GM23338 (cell line): ENCODE results near the gene SHISA4. TPM values are rescaled to one million over a fixed set of nuclear protein-coding genes. Genes with fewer than 3 reads are reported as not detected.
"Not testable (repeated sequence)": the region's sequence is repeated elsewhere in the genome, so short reads cannot be mapped to it uniquely, and the experiment has no call there.

Experiments
- ATAC-seq: fragments of 200-7000 bp; cut with Tn5 transposase; 3 replicates; pipeline ENCODE4 v1.9.1; 2020
- DNase-seq: peaks from one replicate; pipeline ENCODE4 v3.0.0-alpha.2; 2015; ENCODE audit warnings: low spot score
- H2AFZ ChIP-seq: fragments of 200-600 bp; sonication (generic); 2 replicates; pipeline ENCODE4 v1.8.0; 2016; ENCODE audit warnings: antibody characterized with exemption, mild to moderate bottlenecking, moderate library complexity
- H3F3A ChIP-seq: fragments of 200-600 bp; sonication (generic); replicated peaks from 2 replicates; pipeline ENCODE4 v1.8.0; 2017; ENCODE audit warnings: antibody characterized with exemption, mixed run types, low read depth
- H3K27ac ChIP-seq: fragments of 200-600 bp; sonication (generic); 2 replicates; pipeline ENCODE4 v1.6.1; 2016; ENCODE audit warnings: low read depth
- H3K27me3 ChIP-seq: fragments of 200-600 bp; sonication (generic); 2 replicates; pipeline ENCODE4 v1.8.0; 2016; ENCODE audit warnings: mild to moderate bottlenecking, mixed run types, moderate library complexity; ENCODE audit not compliant: insufficient read depth
- H3K36me3 ChIP-seq: fragments of 200-600 bp; sonication (generic); 2 replicates; pipeline ENCODE4 v1.8.0; 2016; ENCODE audit warnings: mild to moderate bottlenecking; ENCODE audit not compliant: insufficient read depth
- H3K4me1 ChIP-seq: fragments of 200-600 bp; sonication (generic); 2 replicates; pipeline ENCODE4 v1.8.0; 2016; ENCODE audit warnings: mild to moderate bottlenecking, moderate library complexity; ENCODE audit not compliant: insufficient read depth
- H3K4me2 ChIP-seq: fragments of 200-600 bp; sonication (generic); 2 replicates; pipeline ENCODE4 v1.7.1; 2017; ENCODE audit warnings: mixed run types
- H3K4me3 ChIP-seq: fragments of 200-600 bp; sonication (generic); 2 replicates; pipeline ENCODE4 v1.6.1; 2016; ENCODE audit warnings: mixed run types
- H3K79me2 ChIP-seq: fragments of 200-600 bp; sonication (generic); replicated peaks from 2 replicates; pipeline ENCODE4 v1.8.0; 2017; ENCODE audit warnings: mild to moderate bottlenecking; ENCODE audit not compliant: insufficient read depth
- H3K9me2 ChIP-seq: fragments of 200-600 bp; sonication (generic); 2 replicates; pipeline ENCODE4 v1.8.0; 2017; ENCODE audit not compliant: insufficient read depth
- H4K20me1 ChIP-seq: fragments of 200-600 bp; sonication (generic); replicated peaks from 2 replicates; pipeline ENCODE4 v1.8.0; 2017; ENCODE audit warnings: mild to moderate bottlenecking; ENCODE audit not compliant: insufficient read depth
- H3K27ac Mint-ChIP-seq: 2 replicates; pipeline ENCODE4 v1.8.0; 2020; ENCODE audit warnings: inconsistent platforms, mild to moderate bottlenecking, moderate library complexity, mixed read lengths
- H3K27me3 Mint-ChIP-seq: 3 replicates; pipeline ENCODE4 v1.8.0; 2022; ENCODE audit warnings: low read depth, mild to moderate bottlenecking, moderate library complexity, mixed read lengths, inconsistent platforms; ENCODE audit not compliant: insufficient read depth, poor library complexity
- H3K36me3 Mint-ChIP-seq: 3 replicates; pipeline ENCODE4 v1.8.0; 2021; ENCODE audit warnings: low read depth, mild to moderate bottlenecking, inconsistent platforms, moderate library complexity, mixed read lengths
- H3K4me1 Mint-ChIP-seq: 3 replicates; pipeline ENCODE4 v1.8.0; 2020; ENCODE audit warnings: mild to moderate bottlenecking, inconsistent platforms, mixed read lengths
- H3K4me3 Mint-ChIP-seq: 3 replicates; pipeline ENCODE4 v1.8.0; 2021; ENCODE audit warnings: moderate library complexity, mild to moderate bottlenecking, inconsistent platforms, mixed read lengths
- H3K9me3 Mint-ChIP-seq: 3 replicates; pipeline ENCODE4 v1.8.0; 2020; ENCODE audit warnings: moderate library complexity, mild to moderate bottlenecking, inconsistent platforms, mixed read lengths
- CREB1 ChIP-seq: fragments of 250-450 bp; sonication (Bioruptor Pico); IDR thresholded peaks from 2 replicates; pipeline ENCODE4 v1.5.0; 2020; ENCODE audit warnings: low read depth, mild to moderate bottlenecking, moderate library complexity
- ETS1 ChIP-seq: IDR thresholded peaks from 2 replicates; pipeline ENCODE4 v1.6.1; 2016; ENCODE audit warnings: antibody characterized with exemption
- EZH2 ChIP-seq: fragments of 200-600 bp; sonication (generic); IDR thresholded peaks from one replicate; pipeline ENCODE4 v1.8.0; 2017; ENCODE audit warnings: antibody characterized with exemption, mild to moderate bottlenecking, low read depth; ENCODE audit not compliant: unreplicated experiment
- EZH2phosphoT487 ChIP-seq: fragments of 200-600 bp; sonication (generic); IDR thresholded peaks from one replicate; pipeline ENCODE4 v1.8.1; 2018; ENCODE audit warnings: antibody characterized with exemption; ENCODE audit not compliant: unreplicated experiment
- JUNB ChIP-seq: IDR thresholded peaks from one replicate; pipeline ENCODE4 v1.6.1; 2016; ENCODE audit warnings: antibody characterized with exemption; ENCODE audit not compliant: unreplicated experiment
- NANOG ChIP-seq: IDR thresholded peaks from 2 replicates; pipeline ENCODE4 v1.6.1; 2016; ENCODE audit warnings: antibody characterized with exemption, borderline replicate concordance
- ZNF114 ChIP-seq: fragments of 250-450 bp; sonication (Bioruptor Pico); IDR thresholded peaks from 2 replicates; pipeline ENCODE4 v1.5.0; 2020; ENCODE audit warnings: mild to moderate bottlenecking, moderate library complexity
- ZNF462 ChIP-seq: fragments of 250-450 bp; sonication (Bioruptor Pico); IDR thresholded peaks from 2 replicates; pipeline ENCODE4 v1.5.0; 2020; ENCODE audit warnings: mild to moderate bottlenecking, moderate library complexity
- polyA plus RNA-seq: library from polyadenylated mRNA; unstranded; fragments of >200 nt; fragmentation: Nextera tagmentation; extraction: Ambion mirVana; gene quantifications from 2 replicates; pipeline ENCODE4 v1.2.1, GENCODE V29; 2016
- total RNA-seq: library from RNA; depleted of rRNA; stranded (reverse); fragments of >200 nt; shearing (Covaris generic); gene quantifications from 2 replicates; pipeline ENCODE4 v1.2.3, GENCODE V29; 2014

SHISA4 gene
- total and polyA plus RNA-seq, 2 experiments from 2014 or later: 8.0 to 9.2 TPM

GRCh38 chr1:201850053-201850397, 38.7 kb upstream of the SHISA4 start (continued):
- no peak for TF ChIP-seq ZNF114 (CRISPR knock-in tag)
- TF ChIP-seq EZH2phosphoT487: no peak
- TF ChIP-seq ZNF462: no peak
- TF ChIP-seq CREB1 (CRISPR knock-in tag): no peak
- no peak for TF ChIP-seq NANOG
- TF ChIP-seq EZH2: no peak

- Histone ChIP-seq H3K27ac (no peak overlapping the region), H4K20me1 (peaks cover 37% of the 10 kb centered on the region), H3K79me2 (peaks cover 10% of the 10 kb centered on the region), H3K4me1 (no peaks in the 10 kb centered on the region), H3F3A (no peaks in the 10 kb centered on the region), H3K27me3 (no peaks in the 10 kb centered on the region), H3K36me3 (peaks cover 83% of the 10 kb centered on the region), H3K4me2 (no peak overlapping the region), H2AFZ (no peak overlapping the region), H3K4me3 (no peak overlapping the region), H3K9me2 (no peaks in the 10 kb centered on the region)
- Mint-ChIP-seq H3K4me1 (no peaks in the 10 kb centered on the region), H3K36me3 (peaks cover 87% of the 10 kb centered on the region), H3K27me3 (peaks cover 3% of the 10 kb centered on the region), H3K9me3 (no peaks in the 10 kb centered on the region), H3K4me3 (no peak overlapping the region), H3K27ac (no peak overlapping the region)
- TF ChIP-seq JUNB (no peak), ETS1 (no peak)
- ATAC-seq (no peak), DNase-seq (no peak)
These were observed 36.7 kb upstream of the SHISA4 start for GRCh38 chr1:201851949-201852348.

- ATAC-seq, H3K4me2 ChIP-seq, H3K9me3 Mint-ChIP-seq, H3K27me3 Mint-ChIP-seq, H3F3A ChIP-seq, H3K4me1 Mint-ChIP-seq, H2AFZ ChIP-seq, H3K27ac ChIP-seq, H3K4me3 ChIP-seq, H3K27me3 ChIP-seq, H3K9me2 ChIP-seq, H3K79me2 ChIP-seq, H3K4me1 ChIP-seq, H3K4me3 Mint-ChIP-seq, H3K27ac Mint-ChIP-seq, DNase-seq: not testable (repeated sequence)
- peaks cover 11% of the 10 kb centered on the region for H4K20me1 ChIP-seq
- H3K36me3 ChIP-seq: peaks cover 68% of the 10 kb centered on the region
- H3K36me3 Mint-ChIP-seq: peaks cover 89% of the 10 kb centered on the region
These were observed 32.0 kb upstream of the SHISA4 start for GRCh38 chr1:201856722-201857121.
